Measurements from ENCODE around the gene CTSH.

Gene CTSH

GRCh38 chr15:78934655-78935023 lies 10.2 kb downstream of the CTSH start:
- intact Hi-C loops (cut with DNase I; ENCODE audit: low total_unique reads) = no loop called here
- no peak for DNase-seq
- H3K4me1 ChIP-seq = peaks cover 0 to 46% (median 12%) of the 10 kb centered on the region in 4 donors
- no peak for TF ChIP-seq CTCF (IDR thresholded peaks at IDR 0.05)
- peak overlapping the region in 1 of 2 donors; percentile 59 for H3K27ac ChIP-seq
- H3K4me3 ChIP-seq = no peak overlapping the region
- H3K9me3 ChIP-seq = no peaks in the 10 kb centered on the region
- no peaks in the 10 kb centered on the region for H3K27me3 ChIP-seq
- H3K36me3 ChIP-seq = no peaks in the 10 kb centered on the region

- TF ChIP-seq CTCF (IDR thresholded peaks at IDR 0.05) = no peak
- no peaks in the 10 kb centered on the region for H3K36me3 ChIP-seq
- no peaks in the 10 kb centered on the region for H3K27me3 ChIP-seq
- DNase-seq = peak; percentile 69 to 80
- H3K27ac ChIP-seq = peak overlapping the region; percentile 39 to 59
- peaks cover 0 to 51% (median 12%) of the 10 kb centered on the region in 4 donors for H3K4me1 ChIP-seq
- peak overlapping the region in 1 of 2 donors; percentile 30 for H3K4me3 ChIP-seq
- intact Hi-C loops (cut with DNase I; ENCODE audit: low total_unique reads) = no loop called here
- H3K9me3 ChIP-seq = no peaks in the 10 kb centered on the region
These were observed 10.8 kb downstream of the CTSH start for GRCh38 chr15:78933823-78934654.

GRCh38 chr15:78933187-78933822 lies 11.5 kb downstream of the CTSH start:
- no peak for DNase-seq
- Histone ChIP-seq H3K4me3 (peak overlapping the region in 1 of 2 donors; percentile 30), H3K9me3 (no peaks in the 10 kb centered on the region), H3K4me1 (peaks cover 0 to 51% (median 12%) of the 10 kb centered on the region in 4 donors), H3K36me3 (no peaks in the 10 kb centered on the region), H3K27ac (peak overlapping the region; percentile 39 to 59), H3K27me3 (no peaks in the 10 kb centered on the region)
- TF ChIP-seq CTCF (IDR thresholded peaks at IDR 0.05) = no peak
- intact Hi-C loops (cut with DNase I; ENCODE audit: low total_unique reads) = no loop called here

- peaks cover 0 to 51% (median 12%) of the 10 kb centered on the region in 4 donors for H3K4me1 ChIP-seq
These were observed 12.5 kb downstream of the CTSH start for GRCh38 chr15:78932258-78932808.

More at GRCh38 chr15:78932258-78932808, 12.5 kb downstream of the CTSH start:
- no peak for DNase-seq
- no peak overlapping the region for H3K4me3 ChIP-seq
- peaks cover 0 to 6% (median 6%) of the 10 kb centered on the region in 3 donors for H3K36me3 ChIP-seq
- no peaks in the 10 kb centered on the region for H3K9me3 ChIP-seq
- H3K27me3 ChIP-seq = no peaks in the 10 kb centered on the region
- no peak overlapping the region for H3K27ac ChIP-seq
- intact Hi-C loops (cut with DNase I; ENCODE audit: low total_unique reads) = no loop called here
- no peak for TF ChIP-seq CTCF (IDR thresholded peaks at IDR 0.05)

Measured in tibial artery (tissue), 4 donors.